ENCODE measurements around the gene ITGB8.

The ITGB8 gene

GRCh38 chr7:20464891-20465290, 134.2 kb downstream of the ITGB8 start:
- no peak overlapping the region for H3K4me3 ChIP-seq (ENCODE audit: low read depth, low read length)
- no peak for DNase-seq (ENCODE audit: low read depth)
- TF ChIP-seq CTCF (IDR thresholded peaks at IDR 0.05; ENCODE audit: control insufficient read depth, extremely low read depth, insufficient read depth), result no peak
